ENCODE measurements around the gene APOBEC3B. TPM values are rescaled to one million over a fixed set of nuclear protein-coding genes. Genes with fewer than 3 reads are reported as not detected.

The APOBEC3B gene
- total and polyA plus RNA-seq, 2 donors (not counting 1 experiment from before 2014, with no cell fraction given), result 2.4 to 7.9 TPM

DNA sequence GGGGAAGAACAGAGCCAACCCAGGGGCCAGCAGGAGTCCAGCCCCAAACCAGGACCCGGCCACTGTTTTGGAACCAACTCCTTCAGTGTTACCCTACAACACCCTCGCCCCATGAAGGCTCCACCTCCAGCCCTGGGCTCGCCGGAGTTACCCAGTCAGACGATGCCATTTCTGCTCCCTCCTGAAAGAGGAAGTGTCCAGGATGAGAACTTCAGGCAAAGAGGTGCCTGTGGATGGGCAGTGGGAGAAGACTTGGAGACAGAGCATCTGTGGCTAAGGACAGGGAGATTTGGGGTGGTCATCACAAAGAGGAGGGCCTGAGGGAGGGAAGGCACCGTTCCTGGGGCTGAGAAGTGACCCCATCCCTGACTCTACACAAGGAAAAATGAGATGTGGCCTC lies 14.0 kb downstream of the APOBEC3B start:
- Histone ChIP-seq H3K4me3 (ENCODE audit: control extremely low read depth in 1 of 5, extremely low read depth in 1 of 5, insufficient read depth in 1 of 5, low read depth in 2 of 5, low read length in 4 of 5) (no peak overlapping the region), H4K20me1 (ENCODE audit: control insufficient read depth, insufficient read depth, low read length, poor library complexity, severe bottlenecking) (no peaks in the 10 kb centered on the region), H3K79me2 (ENCODE audit: control insufficient read depth, insufficient read depth, low read length) (no peaks in the 10 kb centered on the region), H3K9ac (ENCODE audit: low read length) (no peak overlapping the region), H3K27me3 (replicated peaks in 1 of 4; ENCODE audit: control extremely low read depth in 1 of 4, control insufficient read depth in 3 of 4, insufficient read depth in 4 of 4, low read length in 3 of 4) (peaks cover 0 to 13% (median 0%) of the 10 kb centered on the region in 4 experiments), H3K4me2 (replicated peaks; ENCODE audit: low read depth, low read length, poor library complexity, severe bottlenecking) (no peak overlapping the region), H3K4me1 (ENCODE audit: control insufficient read depth in 2 of 2, insufficient read depth in 2 of 2, low read length in 2 of 2) (no peaks in the 10 kb centered on the region), H3K27ac (ENCODE audit: low read length in 2 of 2) (no peak overlapping the region), H2AFZ (ENCODE audit: insufficient read depth, low read depth, low read length, poor library complexity, severe bottlenecking) (no peak overlapping the region), H3K9me3 (ENCODE audit: control extremely low read depth in 1 of 3, control insufficient read depth in 2 of 3, insufficient read depth in 1 of 3, low read length in 2 of 3) (peaks cover 0 to 12% (median 0%) of the 10 kb centered on the region in 3 donors), H3K36me3 (replicated peaks in 1 of 2; ENCODE audit: control extremely low read depth in 1 of 2, control insufficient read depth in 1 of 2, extremely low read depth in 1 of 2, insufficient read depth in 2 of 2, low read length in 1 of 2) (no peaks in the 10 kb centered on the region)
- Mint-ChIP-seq H3K27ac (no peak overlapping the region), H3K4me3 (no peak overlapping the region), H3K27me3 (peaks cover 20% of the 10 kb centered on the region), H3K9me3 (ENCODE audit: insufficient read depth) (no peaks in the 10 kb centered on the region), H3K4me1 (peaks cover 5% of the 10 kb centered on the region)
- no peak for TF ChIP-seq EZH2 (IDR thresholded peaks at IDR 0.05; ENCODE audit: borderline replicate concordance, insufficient read depth, low read depth, low read length, poor library complexity, severe bottlenecking)
- TF ChIP-seq, protein P1, sequence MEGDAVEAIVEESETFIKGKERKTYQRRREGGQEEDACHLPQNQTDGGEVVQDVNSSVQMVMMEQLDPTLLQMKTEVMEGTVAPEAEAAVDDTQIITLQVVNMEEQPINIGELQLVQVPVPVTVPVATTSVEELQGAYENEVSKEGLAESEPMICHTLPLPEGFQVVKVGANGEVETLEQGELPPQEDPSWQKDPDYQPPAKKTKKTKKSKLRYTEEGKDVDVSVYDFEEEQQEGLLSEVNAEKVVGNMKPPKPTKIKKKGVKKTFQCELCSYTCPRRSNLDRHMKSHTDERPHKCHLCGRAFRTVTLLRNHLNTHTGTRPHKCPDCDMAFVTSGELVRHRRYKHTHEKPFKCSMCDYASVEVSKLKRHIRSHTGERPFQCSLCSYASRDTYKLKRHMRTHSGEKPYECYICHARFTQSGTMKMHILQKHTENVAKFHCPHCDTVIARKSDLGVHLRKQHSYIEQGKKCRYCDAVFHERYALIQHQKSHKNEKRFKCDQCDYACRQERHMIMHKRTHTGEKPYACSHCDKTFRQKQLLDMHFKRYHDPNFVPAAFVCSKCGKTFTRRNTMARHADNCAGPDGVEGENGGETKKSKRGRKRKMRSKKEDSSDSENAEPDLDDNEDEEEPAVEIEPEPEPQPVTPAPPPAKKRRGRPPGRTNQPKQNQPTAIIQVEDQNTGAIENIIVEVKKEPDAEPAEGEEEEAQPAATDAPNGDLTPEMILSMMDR (IDR thresholded peaks at IDR 0.05), result no peak
- WGBS (ENCODE audit: insufficient coverage), result 69% methylated on average over 6 of the region's 6 CpGs
- intact Hi-C loops (cut with micrococcal nuclease), result no loop called here
- DNase-seq (no peak), ATAC-seq (ENCODE audit: low read depth) (no peak)
- ChIA-PET POLR2A (no interaction called here), CTCF (interaction anchor here (1.5 kb wide), 2 partner anchors 23 to 103 kb away, joined by 3 to 4 read pairs; no protein-coding TSS in a partner anchor)

- Histone ChIP-seq H3K4me1 (ENCODE audit: control insufficient read depth in 2 of 2, insufficient read depth in 2 of 2, low read length in 2 of 2) (peaks cover 0 to 2% of the 10 kb centered on the region in 2 donors), H4K20me1 (ENCODE audit: control insufficient read depth, insufficient read depth, low read length, poor library complexity, severe bottlenecking) (no peaks in the 10 kb centered on the region), H3K4me2 (replicated peaks; ENCODE audit: low read depth, low read length, poor library complexity, severe bottlenecking) (no peak overlapping the region), H3K79me2 (ENCODE audit: control insufficient read depth, insufficient read depth, low read length) (no peaks in the 10 kb centered on the region), H3K27me3 (replicated peaks in 1 of 4; ENCODE audit: control extremely low read depth in 1 of 4, control insufficient read depth in 3 of 4, insufficient read depth in 4 of 4, low read length in 3 of 4) (peaks cover 0 to 13% (median 0%) of the 10 kb centered on the region in 4 experiments), H3K4me3 (ENCODE audit: control extremely low read depth in 1 of 5, extremely low read depth in 1 of 5, insufficient read depth in 1 of 5, low read depth in 2 of 5, low read length in 4 of 5) (no peak overlapping the region), H3K36me3 (replicated peaks in 1 of 2; ENCODE audit: control extremely low read depth in 1 of 2, control insufficient read depth in 1 of 2, extremely low read depth in 1 of 2, insufficient read depth in 2 of 2, low read length in 1 of 2) (no peaks in the 10 kb centered on the region), H3K9ac (ENCODE audit: low read length) (no peak overlapping the region), H3K27ac (ENCODE audit: low read length in 2 of 2) (no peak overlapping the region), H3K9me3 (ENCODE audit: control extremely low read depth in 1 of 3, control insufficient read depth in 2 of 3, insufficient read depth in 1 of 3, low read length in 2 of 3) (peaks cover 0 to 12% (median 0%) of the 10 kb centered on the region in 3 donors), H2AFZ (ENCODE audit: insufficient read depth, low read depth, low read length, poor library complexity, severe bottlenecking) (no peak overlapping the region)
- ChIA-PET POLR2A (no interaction called here), CTCF (interaction anchor here (1.0 kb wide), 1 partner anchor 10 kb away, joined by 3 read pairs; no protein-coding TSS in a partner anchor)
- intact Hi-C loops (cut with micrococcal nuclease), result no loop called here
- TF ChIP-seq EZH2 (IDR thresholded peaks at IDR 0.05; ENCODE audit: borderline replicate concordance, insufficient read depth, low read depth, low read length, poor library complexity, severe bottlenecking), result no peak
- TF ChIP-seq, protein P1 (IDR thresholded peaks at IDR 0.05), result no peak
- 83% methylated on average over 1 of the region's 3 CpGs for WGBS (ENCODE audit: insufficient coverage)
- H3K4me3 Mint-ChIP-seq, result no peak overlapping the region
- peaks cover 20% of the 10 kb centered on the region for H3K27me3 Mint-ChIP-seq
- H3K27ac Mint-ChIP-seq, result no peak overlapping the region
- no peak for DNase-seq
- ATAC-seq (ENCODE audit: low read depth), result no peak
- H3K4me1 Mint-ChIP-seq, result peaks cover 5% of the 10 kb centered on the region
- no peaks in the 10 kb centered on the region for H3K9me3 Mint-ChIP-seq (ENCODE audit: insufficient read depth)
Observed at GRCh38 chr22:38997518-38997917, 15.4 kb downstream of the APOBEC3B start.
